GM06990 (cell line): ENCODE measurements around the gene RNF169.

ENCODE experiments used
- DNase-seq: peaks from one replicate; pipeline ENCODE4 v3.0.0-alpha.2; 2011; ENCODE audit not compliant: insufficient read length; ENCODE audit errors: extremely low read depth
- H3K27me3 ChIP-seq: replicated peaks from 2 replicates; pipeline ENCODE4 v1.6.0; 2011; ENCODE audit warnings: low read length; ENCODE audit not compliant: control insufficient read depth, insufficient read depth
- H3K36me3 ChIP-seq: 2 replicates; pipeline ENCODE4 v1.5.1; 2011; ENCODE audit warnings: low read length; ENCODE audit not compliant: control insufficient read depth, insufficient read depth
- H3K4me3 ChIP-seq: replicated peaks from 2 replicates; pipeline ENCODE4 v1.5.1; 2011; ENCODE audit warnings: low read depth, mild to moderate bottlenecking, control low read depth, low read length
- CTCF ChIP-seq: IDR thresholded peaks from 2 replicates; pipeline ENCODE4 v1.5.1; 2011; ENCODE audit warnings: low read length, control low read depth, mild to moderate bottlenecking, inconsistent platforms; ENCODE audit not compliant: insufficient read depth, poor library complexity, severe bottlenecking

Gene RNF169

GRCh38 chr11:74748211-74749126 is at the start of gene RNF169:
RNF169 (plus strand) TSS chr11:74748849; CDS start chr11:74748881, 32 bp downstream.
- peak; percentile 90 for DNase-seq
- TF ChIP-seq CTCF: no peak
- Histone ChIP-seq H3K36me3 (no peaks in the 10 kb centered on the region), H3K27me3 (no peaks in the 10 kb centered on the region), H3K4me3 (peak within 1 kb of the TSS; percentile 73)

- H3K27me3 ChIP-seq: no peaks in the 10 kb centered on the region
- DNase-seq: no peak
- no peak overlapping the region for H3K4me3 ChIP-seq
- no peaks in the 10 kb centered on the region for H3K36me3 ChIP-seq
- TF ChIP-seq CTCF: no peak
Measured at GRCh38 chr11:74699615-74700396, 48.8 kb upstream of the RNF169 start.

- H3K36me3 ChIP-seq: no peaks in the 10 kb centered on the region
- H3K4me3 ChIP-seq: no peak overlapping the region
- H3K27me3 ChIP-seq: no peaks in the 10 kb centered on the region
- no peak for DNase-seq
- TF ChIP-seq CTCF: peak; percentile 50
Measured at GRCh38 chr11:74701351-74701750, 47.3 kb upstream of the RNF169 start.

- H3K4me3 ChIP-seq: no peak overlapping the region
- DNase-seq: peak; percentile 30
- peak; percentile 96 for TF ChIP-seq CTCF
- no peaks in the 10 kb centered on the region for H3K36me3 ChIP-seq
- no peaks in the 10 kb centered on the region for H3K27me3 ChIP-seq
Measured at GRCh38 chr11:74702383-74703007, 46.2 kb upstream of the RNF169 start.

GRCh38 chr11:74703211-74703610 is 45.4 kb upstream of the RNF169 start:
- TF ChIP-seq CTCF: no peak
- Histone ChIP-seq H3K27me3 (no peaks in the 10 kb centered on the region), H3K4me3 (no peak overlapping the region), H3K36me3 (no peaks in the 10 kb centered on the region)
- DNase-seq: no peak
